Right renal pelvis (tissue), 4 donors: ENCODE measurements around the gene CRABP2. TPM values are rescaled to one million over a fixed set of nuclear protein-coding genes. Genes with fewer than 3 reads are reported as not detected.
A peak's percentile ranks its signal among the peaks of the same experiment; 100 is the strongest.

ENCODE experiments used
- DNase-seq, 4 donors: peaks; one replicate each; pipeline ENCODE4 v3.0.0-alpha.2; 2013; ENCODE audit warnings: low read depth in 4 of 4, low spot score in 3 of 4, missing footprints in 1 of 4
- polyA plus RNA-seq, 4 donors: library from polyadenylated mRNA; unstranded; fragments of 120-200 nt; gene quantifications; one replicate each; pipeline ENCODE4 v1.2.1, GENCODE V29; 2013; ENCODE audit not compliant: insufficient read length in 4 of 4

The CRABP2 gene
- polyA plus RNA-seq, 4 donors: 69.1 to 106 (median 83.1) TPM

GRCh38 chr1:156692925-156693847 lies 12.2 kb downstream of the CRABP2 start:
- DNase-seq: peak in 3 of 4 donors; percentile 75 to 84 (median 80)

GRCh38 chr1:156692441-156692924 lies 12.9 kb downstream of the CRABP2 start:
- no peak for DNase-seq

GRCh38 chr1:156691665-156692440 lies 13.5 kb downstream of the CRABP2 start:
- no peak for DNase-seq

GRCh38 chr1:156691191-156691590 lies 14.2 kb downstream of the CRABP2 start:
- no peak for DNase-seq

- no peak for DNase-seq
Measured at GRCh38 chr1:156690675-156691036, 14.7 kb downstream of the CRABP2 start.

- DNase-seq: no peak
Measured at GRCh38 chr1:156689953-156690674, 15.3 kb downstream of the CRABP2 start.

GRCh38 chr1:156689035-156689952 lies 16.1 kb downstream of the CRABP2 start:
- DNase-seq: peak; percentile 78 to 86 (median 84)

GRCh38 chr1:156684227-156684782 lies 21.1 kb downstream of the CRABP2 start:
- no peak for DNase-seq

- DNase-seq: no peak
Measured at GRCh38 chr1:156682166-156682890, 23.1 kb downstream of the CRABP2 start.

GRCh38 chr1:156681196-156681960 lies 24.0 kb downstream of the CRABP2 start:
- DNase-seq: no peak

- no peak for DNase-seq
Measured at GRCh38 chr1:156680056-156680455, 25.3 kb downstream of the CRABP2 start.

GRCh38 chr1:156677616-156678596 lies 27.5 kb downstream of the CRABP2 start:
- no peak for DNase-seq

- DNase-seq: no peak
Measured at GRCh38 chr1:156676820-156677615, 28.4 kb downstream of the CRABP2 start, which contains the start of gene NES. TSS of gene NES (minus strand) at chr1:156677407. CDS start at chr1:156677264, 143 bp downstream.

GRCh38 chr1:156676114-156676819 lies 29.1 kb downstream of the CRABP2 start:
- no peak for DNase-seq
